ENCODE measurements around the gene GSTO1.

GSTO1 gene

GRCh38 chr10:104255311-104255981 lies 754 bp downstream of the GSTO1 start:
- peak; percentile 45 for DNase-seq (ENCODE audit: low spot score)
- TF ChIP-seq CTCF (IDR thresholded peaks at IDR 0.05; ENCODE audit: borderline replicate concordance, control extremely low read depth, extremely low read depth, insufficient read depth, missing control alignments), result no peak
- in situ Hi-C loops (cut with MboI; ENCODE audit: low sequenced_read_pairs, unreplicated experiment), result no loop called here

- no peak for DNase-seq (ENCODE audit: low spot score)
- TF ChIP-seq CTCF (IDR thresholded peaks at IDR 0.05; ENCODE audit: borderline replicate concordance, control extremely low read depth, extremely low read depth, insufficient read depth, missing control alignments), result no peak
- in situ Hi-C loops (cut with MboI; ENCODE audit: low sequenced_read_pairs, unreplicated experiment), result no loop called here
Observed at GRCh38 chr10:104256335-104256961, 1.8 kb downstream of the GSTO1 start.

- in situ Hi-C loops (cut with MboI; ENCODE audit: low sequenced_read_pairs, unreplicated experiment), result no loop called here
- DNase-seq (ENCODE audit: low spot score), result no peak
- no peak for TF ChIP-seq CTCF (IDR thresholded peaks at IDR 0.05; ENCODE audit: borderline replicate concordance, control extremely low read depth, extremely low read depth, insufficient read depth, missing control alignments)
Observed at GRCh38 chr10:104257235-104257634, 2.5 kb downstream of the GSTO1 start.

- in situ Hi-C loops (cut with MboI; ENCODE audit: low sequenced_read_pairs, unreplicated experiment), result no loop called here
- DNase-seq (ENCODE audit: low spot score), result no peak
- TF ChIP-seq CTCF (IDR thresholded peaks at IDR 0.05; ENCODE audit: borderline replicate concordance, control extremely low read depth, extremely low read depth, insufficient read depth, missing control alignments), result no peak
Observed at GRCh38 chr10:104258209-104258608, 3.5 kb downstream of the GSTO1 start.

GRCh38 chr10:104259456-104259855 lies 4.8 kb downstream of the GSTO1 start:
- TF ChIP-seq CTCF (IDR thresholded peaks at IDR 0.05; ENCODE audit: borderline replicate concordance, control extremely low read depth, extremely low read depth, insufficient read depth, missing control alignments), result no peak
- in situ Hi-C loops (cut with MboI; ENCODE audit: low sequenced_read_pairs, unreplicated experiment), result no loop called here
- no peak for DNase-seq (ENCODE audit: low spot score)

- TF ChIP-seq CTCF (IDR thresholded peaks at IDR 0.05; ENCODE audit: borderline replicate concordance, control extremely low read depth, extremely low read depth, insufficient read depth, missing control alignments), result no peak
- in situ Hi-C loops (cut with MboI; ENCODE audit: low sequenced_read_pairs, unreplicated experiment), result no loop called here
- DNase-seq (ENCODE audit: low spot score), result no peak
Observed at GRCh38 chr10:104259999-104260774, 5.5 kb downstream of the GSTO1 start.

Measured in GM13976 (cell line).